Left renal cortex interstitium (tissue), 4 donors: ENCODE results near the gene ANXA10. TPM values are rescaled to one million over a fixed set of nuclear protein-coding genes. Genes with fewer than 3 reads are reported as not detected.
"Not testable (repeated sequence)": the region's sequence is repeated elsewhere in the genome, so short reads cannot be mapped to it uniquely, and the experiment has no call there.

Experiments used
- DNase-seq, 4 donors: peaks; one replicate each; pipeline ENCODE4 v3.0.0-alpha.2; 2013; ENCODE audit warnings: low read depth in 4 of 4, low spot score in 2 of 4, missing footprints in 1 of 4
- polyA plus RNA-seq, 4 donors: library from polyadenylated mRNA; unstranded; fragments of 120-200 nt; gene quantifications; one replicate each; pipeline ENCODE4 v1.2.1, GENCODE V29; 2013; ENCODE audit not compliant: insufficient read length in 4 of 4

ANXA10 gene
- polyA plus RNA-seq, 4 donors = 0.21 to 0.34 (median 0.25) TPM; not detected in 1

GRCh38 chr4:168153596-168154440, 61.5 kb downstream of the ANXA10 start:
- peak; percentile 23 to 57 (median 49) for DNase-seq

GRCh38 chr4:168154546-168155277, 62.4 kb downstream of the ANXA10 start:
- no peak for DNase-seq

GRCh38 chr4:168162604-168163003, 70.3 kb downstream of the ANXA10 start:
- no peak for DNase-seq

GRCh38 chr4:168163106-168163505, 70.8 kb downstream of the ANXA10 start:
- DNase-seq = no peak

GRCh38 chr4:168164045-168164444, 71.7 kb downstream of the ANXA10 start:
- no peak for DNase-seq

- no peak for DNase-seq
These were observed 72.7 kb downstream of the ANXA10 start for GRCh38 chr4:168164915-168165548.

- DNase-seq = no peak
These were observed 75.5 kb downstream of the ANXA10 start for GRCh38 chr4:168167714-168168284.

GRCh38 chr4:168174308-168174707, 82.0 kb downstream of the ANXA10 start:
- no peak for DNase-seq

- peak in 1 of 4 donors; percentile 7 for DNase-seq
These were observed 85.3 kb downstream of the ANXA10 start for GRCh38 chr4:168177546-168178149.

GRCh38 chr4:168183717-168184571, 91.6 kb downstream of the ANXA10 start:
- DNase-seq = peak in 1 of 4 donors; percentile 24

GRCh38 chr4:168188754-168189153, 96.4 kb downstream of the ANXA10 start:
- DNase-seq = no peak

- no peak for DNase-seq
These were observed 105.6 kb downstream of the ANXA10 start for GRCh38 chr4:168197926-168198325.

- no peak for DNase-seq
These were observed 107.1 kb downstream of the ANXA10 start for GRCh38 chr4:168199260-168199957.

GRCh38 chr4:168200685-168201084, 108.3 kb downstream of the ANXA10 start:
- DNase-seq = no peak

- DNase-seq = no peak
These were observed 111.0 kb downstream of the ANXA10 start for GRCh38 chr4:168203233-168203911.

- no peak for DNase-seq
These were observed 116.7 kb downstream of the ANXA10 start for GRCh38 chr4:168208957-168209614.

- DNase-seq = no peak
These were observed 120.3 kb downstream of the ANXA10 start for GRCh38 chr4:168212656-168213055.

GRCh38 chr4:168213511-168213910, 121.2 kb downstream of the ANXA10 start:
- not testable (repeated sequence) for DNase-seq
